Colon (tissue), 2 donors: ENCODE results near the gene LRPAP1.
"Not testable (repeated sequence)": the region's sequence is repeated elsewhere in the genome, so short reads cannot be mapped to it uniquely, and the experiment has no call there.

ENCODE experiments used
- FAIRE-seq: peaks from 2 replicates; lab custom pipeline; 2012; peaks lifted over from hg19 to GRCh38; lab: Jason Lieb, UNC
- donor health status: control.
- donor health status: control.

Gene LRPAP1

DNA sequence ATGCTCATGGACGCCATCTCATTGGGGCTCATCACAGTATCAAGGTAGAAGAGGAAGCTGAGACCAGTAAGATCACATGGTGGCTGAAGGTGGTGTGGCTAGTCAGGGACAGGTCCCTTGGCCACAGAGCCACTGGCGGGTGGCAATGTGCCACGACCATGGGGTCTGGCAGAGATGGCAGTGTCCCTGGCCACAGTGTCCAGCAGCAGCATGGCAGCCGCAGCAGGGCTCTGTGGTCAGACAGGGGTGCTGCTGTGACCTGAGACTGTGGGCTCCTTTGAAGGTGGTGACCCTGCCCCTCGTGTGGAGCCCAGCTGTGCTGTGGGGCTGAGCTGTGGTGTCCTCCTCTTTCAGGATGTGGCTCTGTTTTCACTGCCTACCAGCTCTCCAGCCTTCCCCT lies 71.3 kb downstream of the LRPAP1 start:
- FAIRE-seq = no peak

DNA sequence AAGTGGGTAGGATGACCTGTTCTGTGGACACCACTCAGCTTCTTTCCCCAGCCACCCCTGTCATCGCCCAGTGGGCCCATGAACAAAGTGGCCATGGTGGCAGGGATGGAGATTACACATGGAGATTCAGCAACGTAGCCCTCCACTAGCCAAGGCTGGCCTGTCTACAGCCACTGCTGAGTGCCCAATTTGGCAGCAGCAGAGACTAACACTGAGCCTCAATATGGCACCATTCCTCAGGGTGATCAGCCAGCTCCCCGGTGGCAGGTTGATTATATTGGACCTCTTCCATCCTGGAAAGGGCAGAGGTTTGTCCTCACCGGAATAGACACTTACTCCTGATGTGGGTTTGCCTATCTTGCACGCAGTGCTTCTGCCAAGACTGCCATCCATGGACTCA lies 73.1 kb downstream of the LRPAP1 start:
- not testable (repeated sequence) for FAIRE-seq

DNA sequence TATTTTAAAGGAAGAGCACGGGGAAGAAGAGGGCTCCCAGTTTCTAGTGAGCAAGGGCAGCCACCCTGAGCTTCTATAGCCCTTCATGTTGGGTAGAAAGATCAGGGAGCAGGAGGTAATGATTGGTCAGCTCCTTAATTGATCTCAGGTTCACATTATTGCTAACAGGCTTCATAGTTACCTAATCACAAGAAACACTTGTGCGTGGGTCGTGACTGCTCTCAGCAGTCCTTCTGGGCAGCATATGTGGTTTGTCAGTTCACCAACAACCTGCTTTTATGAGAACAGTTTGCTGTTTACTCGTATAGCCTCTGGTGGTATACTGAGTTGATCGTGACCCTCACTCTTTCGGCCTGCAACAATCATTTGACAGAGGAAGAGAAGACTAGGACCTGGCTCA lies 73.9 kb downstream of the LRPAP1 start:
- FAIRE-seq = no peak

DNA sequence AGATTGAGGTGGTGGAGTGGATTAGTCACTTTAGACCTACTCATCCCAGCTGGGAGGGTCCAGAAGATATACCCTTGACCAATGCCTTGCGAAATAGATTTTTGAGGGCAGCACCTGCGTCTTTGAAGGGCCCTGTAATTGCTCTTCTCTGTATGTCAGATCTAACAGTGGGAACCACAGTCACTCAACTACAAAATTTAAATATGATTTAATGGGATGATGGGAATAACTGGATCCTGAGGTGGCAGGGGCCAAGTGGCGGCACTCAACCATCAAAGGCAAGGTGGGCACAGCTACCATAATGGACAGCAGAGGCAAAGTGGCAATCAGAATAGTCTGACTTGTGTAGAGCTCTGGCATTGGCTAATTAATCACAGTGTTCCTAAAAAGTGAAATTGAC lies 76.6 kb downstream of the LRPAP1 start:
- FAIRE-seq = not testable (repeated sequence)
